Upper lobe of left lung (tissue), 6 donors: Measurements from ENCODE around the gene RNF2. TPM values are rescaled to one million over a fixed set of nuclear protein-coding genes. Genes with fewer than 3 reads are reported as not detected.

ENCODE experiments used
- ATAC-seq, 2 donors: fragments of 200-7000 bp; cut with Tn5 transposase; one replicate each; pipeline ENCODE4 v1.9.1; 2022; ENCODE audit warnings: mild to moderate bottlenecking in 2 of 2, moderate library complexity in 2 of 2; ENCODE audit not compliant: low FRiP score in 2 of 2
- DNase-seq, 2 donors: peaks; one replicate each; pipeline ENCODE4 v3.0.0-alpha.2; 2019 to 2020
- H3K27ac ChIP-seq, 4 donors: fragments of 200-600 bp; sonication (generic); one replicate each; pipeline ENCODE4 v1.5.1; 2016 to 2019
- H3K27me3 ChIP-seq, 4 donors: fragments of 200-600 bp; sonication (generic); one replicate each; pipeline ENCODE4 v1.5.1; 2017 to 2019
- H3K36me3 ChIP-seq, 4 donors: fragments of 200-600 bp; sonication (generic); one replicate each; pipeline ENCODE4 v1.5.1; 2016 to 2019
- H3K4me1 ChIP-seq, 4 donors: fragments of 200-600 bp; sonication (generic); one replicate each; pipeline ENCODE4 v1.5.1; 2018 to 2019
- H3K4me3 ChIP-seq, 4 donors: fragments of 200-600 bp; sonication (generic); one replicate each; pipeline ENCODE4 v1.5.1; 2017 to 2019; ENCODE audit warnings: mild to moderate bottlenecking in 2 of 4, moderate library complexity in 1 of 4
- H3K9me3 ChIP-seq, 4 donors: fragments of 200-600 bp; sonication (generic); one replicate each; pipeline ENCODE4 v1.5.1; 2018 to 2019
- EP300 ChIP-seq, 4 donors: sonication (generic); formaldehyde crosslinking; IDR thresholded peaks; one replicate each; pipeline ENCODE4 v1.5.1; 2017; ENCODE audit warnings: antibody characterized with exemption in 4 of 4, control low read depth in 2 of 4
- POLR2A ChIP-seq, 4 donors: fragments of 450-650 bp; IDR thresholded peaks; one replicate each; pipeline ENCODE4 v1.5.1; 2016 to 2017; ENCODE audit warnings: antibody characterized with exemption in 4 of 4, mild to moderate bottlenecking in 2 of 4
- POLR2AphosphoS5 ChIP-seq, 2 donors: sonication (generic); formaldehyde crosslinking; IDR thresholded peaks; one replicate each; pipeline ENCODE4 v1.5.1; 2017; ENCODE audit warnings: antibody characterized with exemption in 2 of 2
- whole genome bisulfite sequencing, 2 donors: methylation state at CpG; one replicate each; pipeline ENCODE4 v1.1.5; 2017 to 2018; 5-methylcytosine and 5-hydroxymethylcytosine counted together
- total RNA-seq, 6 donors: library from RNA; depleted of rRNA in 4 of 6; stranded (reverse); fragments of >200 nt in 4 of 6; gene quantifications; one replicate each; pipeline versions ENCODE4 v1.1.0 to v1.2.1, GENCODE V29; 2016 to 2021
- TF ChIP-seq, protein P1 (sequence below), 6 experiments: fragments of 450-650 bp in 4 of 6; fragments of 200-600 bp in 2 of 6; sonication (generic) in 2 of 6; IDR thresholded peaks; one replicate each; pipeline ENCODE4 v1.5.1; 2016 to 2019; ENCODE audit warnings: antibody characterized with exemption in 6 of 6
- donor health status: DM: no; HTN: no; CAD: no; lungs with moderate emphysema.
- donor health status: DM: no; HTN: yes; CAD: no; lungs with severe emphysema.

RNF2 gene
- total RNA-seq, 6 donors from 2014 or later: 4.2 to 17.8 (median 12.1) TPM

DNA sequence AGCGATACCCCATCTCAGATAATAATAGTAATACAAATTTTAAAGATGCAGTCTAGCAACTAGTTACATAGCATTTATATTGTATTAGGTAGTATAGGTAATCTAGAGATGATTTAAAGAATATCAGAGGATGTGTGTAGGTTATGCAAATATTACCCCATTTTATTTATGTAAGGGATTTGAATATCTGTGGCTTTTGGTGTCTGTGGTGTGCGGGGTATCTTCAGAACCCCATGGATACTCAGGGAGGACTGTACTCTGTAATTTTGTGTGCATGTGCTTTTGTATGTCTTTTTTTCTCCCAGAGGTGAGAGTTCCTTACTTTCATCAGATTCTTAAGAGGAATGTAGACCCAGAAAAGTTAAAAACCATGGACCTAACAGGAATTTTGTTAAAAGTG is 12.8 kb downstream of the RNF2 start:
- no peak overlapping the region for H3K4me3 ChIP-seq
- peaks cover 0 to 33% (median 15%) of the 10 kb centered on the region in 4 donors for H3K4me1 ChIP-seq
- no peak overlapping the region for H3K27ac ChIP-seq
- no peak for DNase-seq
- WGBS, 2 donors: 78 to 91% methylated on average over 2 of the region's 2 CpGs
- ATAC-seq: no peak
- H3K9me3 ChIP-seq: no peaks in the 10 kb centered on the region
- no peaks in the 10 kb centered on the region for H3K36me3 ChIP-seq
- H3K27me3 ChIP-seq: no peaks in the 10 kb centered on the region
- TF ChIP-seq POLR2AphosphoS5 (IDR thresholded peaks at IDR 0.05) (no peak), EP300 (IDR thresholded peaks at IDR 0.05) (no peak), POLR2A (IDR thresholded peaks at IDR 0.05) (no peak)
- TF ChIP-seq, protein P1, sequence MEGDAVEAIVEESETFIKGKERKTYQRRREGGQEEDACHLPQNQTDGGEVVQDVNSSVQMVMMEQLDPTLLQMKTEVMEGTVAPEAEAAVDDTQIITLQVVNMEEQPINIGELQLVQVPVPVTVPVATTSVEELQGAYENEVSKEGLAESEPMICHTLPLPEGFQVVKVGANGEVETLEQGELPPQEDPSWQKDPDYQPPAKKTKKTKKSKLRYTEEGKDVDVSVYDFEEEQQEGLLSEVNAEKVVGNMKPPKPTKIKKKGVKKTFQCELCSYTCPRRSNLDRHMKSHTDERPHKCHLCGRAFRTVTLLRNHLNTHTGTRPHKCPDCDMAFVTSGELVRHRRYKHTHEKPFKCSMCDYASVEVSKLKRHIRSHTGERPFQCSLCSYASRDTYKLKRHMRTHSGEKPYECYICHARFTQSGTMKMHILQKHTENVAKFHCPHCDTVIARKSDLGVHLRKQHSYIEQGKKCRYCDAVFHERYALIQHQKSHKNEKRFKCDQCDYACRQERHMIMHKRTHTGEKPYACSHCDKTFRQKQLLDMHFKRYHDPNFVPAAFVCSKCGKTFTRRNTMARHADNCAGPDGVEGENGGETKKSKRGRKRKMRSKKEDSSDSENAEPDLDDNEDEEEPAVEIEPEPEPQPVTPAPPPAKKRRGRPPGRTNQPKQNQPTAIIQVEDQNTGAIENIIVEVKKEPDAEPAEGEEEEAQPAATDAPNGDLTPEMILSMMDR (IDR thresholded peaks at IDR 0.05): no peak

GRCh38 chr1:185058876-185059275 is 13.5 kb downstream of the RNF2 start:
- DNase-seq (no peak), ATAC-seq (no peak)
- H3K36me3 ChIP-seq: no peaks in the 10 kb centered on the region
- H3K4me3 ChIP-seq: no peak overlapping the region
- peaks cover 0 to 34% (median 17%) of the 10 kb centered on the region in 4 donors for H3K4me1 ChIP-seq
- no peaks in the 10 kb centered on the region for H3K9me3 ChIP-seq
- no peaks in the 10 kb centered on the region for H3K27me3 ChIP-seq
- WGBS, 2 donors: 64 to 66% methylated on average over 2 of the region's 2 CpGs
- no peak overlapping the region for H3K27ac ChIP-seq
- TF ChIP-seq POLR2A (IDR thresholded peaks at IDR 0.05) (no peak), POLR2AphosphoS5 (IDR thresholded peaks at IDR 0.05) (no peak), EP300 (IDR thresholded peaks at IDR 0.05) (no peak)
- TF ChIP-seq, protein P1 (IDR thresholded peaks at IDR 0.05): no peak

DNA sequence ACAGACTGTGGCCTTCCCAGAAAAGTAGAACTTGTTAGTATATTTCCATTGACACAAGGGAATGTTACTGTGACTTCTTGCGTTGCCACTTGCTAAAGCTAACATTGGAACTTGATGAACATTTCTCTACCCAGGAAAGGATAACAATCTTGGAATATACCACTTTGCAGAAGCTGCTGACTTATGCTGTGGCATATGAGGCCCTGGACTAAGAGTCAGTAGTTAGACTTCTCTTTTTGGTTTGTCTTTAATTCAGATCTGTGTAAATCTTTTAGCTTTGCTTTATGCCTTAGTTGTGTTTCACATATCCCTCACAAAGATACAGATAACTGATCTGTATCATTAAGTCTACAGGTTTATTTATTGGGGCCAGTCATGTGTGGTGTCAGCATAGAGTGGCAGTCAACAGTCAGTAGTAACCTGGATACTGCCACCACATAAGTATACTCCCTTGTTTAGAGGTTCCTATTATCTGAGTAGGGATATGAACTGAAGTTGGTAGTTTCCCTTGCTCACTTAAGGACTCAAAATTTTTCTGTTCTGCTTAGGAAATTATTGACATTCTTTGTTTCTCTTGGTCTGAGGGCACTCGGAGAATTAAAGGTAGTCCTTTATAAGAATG is 14.7 kb downstream of the RNF2 start:
- Histone ChIP-seq H3K36me3 (no peaks in the 10 kb centered on the region), H3K4me1 (peaks cover 0 to 34% (median 17%) of the 10 kb centered on the region in 4 donors), H3K27ac (no peak overlapping the region), H3K9me3 (no peaks in the 10 kb centered on the region), H3K27me3 (no peaks in the 10 kb centered on the region), H3K4me3 (no peak overlapping the region)
- DNase-seq (no peak), ATAC-seq (no peak)
- TF ChIP-seq POLR2A (IDR thresholded peaks at IDR 0.05): no peak
- TF ChIP-seq EP300 (IDR thresholded peaks at IDR 0.05): no peak
- TF ChIP-seq POLR2AphosphoS5 (IDR thresholded peaks at IDR 0.05): no peak
- TF ChIP-seq, protein P1 (IDR thresholded peaks at IDR 0.05): no peak
- 91 to 96% methylated on average over 2 of the region's 2 CpGs for WGBS, 2 donors

DNA sequence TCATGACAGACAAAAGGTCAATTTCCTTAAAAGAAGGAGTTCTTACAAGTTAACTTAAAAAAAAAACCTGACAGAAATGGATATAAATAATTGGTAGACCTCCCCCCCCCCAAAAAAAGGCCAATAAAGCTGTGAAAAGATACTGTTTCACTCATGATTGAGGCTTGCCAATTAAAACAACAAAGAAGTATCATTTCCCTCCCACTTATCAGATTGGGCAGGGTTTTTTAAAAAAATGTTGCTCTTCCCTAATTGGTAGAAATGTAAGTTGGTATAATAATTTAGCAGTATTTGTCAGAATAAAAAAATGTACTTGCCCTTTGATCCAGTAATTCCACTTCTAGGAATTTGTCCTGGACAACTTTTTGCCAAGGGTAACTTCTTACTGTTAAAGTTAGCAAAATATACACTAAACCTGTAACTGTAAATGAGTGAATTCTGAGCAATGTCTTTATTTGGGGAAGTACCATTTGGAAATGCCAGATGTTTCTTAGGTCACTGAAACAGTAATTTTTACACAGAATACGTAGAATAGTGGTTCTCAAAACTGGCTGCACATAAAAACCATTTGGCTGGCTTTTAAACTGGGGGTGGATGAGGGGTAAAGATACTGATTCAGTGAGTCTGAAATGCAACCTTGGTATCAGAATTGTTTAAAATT is 17.5 kb downstream of the RNF2 start:
- Histone ChIP-seq H3K27me3 (no peaks in the 10 kb centered on the region), H3K36me3 (no peaks in the 10 kb centered on the region), H3K27ac (no peak overlapping the region), H3K4me1 (peaks cover 0 to 34% (median 16%) of the 10 kb centered on the region in 4 donors), H3K4me3 (no peak overlapping the region), H3K9me3 (no peaks in the 10 kb centered on the region)
- 69 to 91% methylated on average over 1 of the region's 1 CpG for WGBS, 2 donors
- TF ChIP-seq POLR2AphosphoS5 (IDR thresholded peaks at IDR 0.05): no peak
- TF ChIP-seq EP300 (IDR thresholded peaks at IDR 0.05): no peak
- TF ChIP-seq POLR2A (IDR thresholded peaks at IDR 0.05): no peak
- TF ChIP-seq, protein P1 (IDR thresholded peaks at IDR 0.05): no peak
- DNase-seq (no peak), ATAC-seq (no peak)
